GM12892 (cell line): Measurements from ENCODE around the gene SYT2.
"Not testable (repeated sequence)": the region's sequence is repeated elsewhere in the genome, so short reads cannot be mapped to it uniquely, and the experiment has no call there.

ENCODE experiments used
- POLR2A ChIP-seq: IDR thresholded peaks from 2 replicates; pipeline ENCODE4 v1.6.1; 2011; ENCODE audit warnings: low read depth, low read length, control low read depth
- TAF1 ChIP-seq: IDR thresholded peaks from 2 replicates; pipeline ENCODE4 v1.6.1; 2011; ENCODE audit warnings: low read depth, mild to moderate bottlenecking, control low read depth, low read length, borderline replicate concordance

GRCh38 chr1:202619012-202619411 lies 91.2 kb downstream of the SYT2 start:
- not testable (repeated sequence) for TF ChIP-seq TAF1, POLR2A
